ENCODE results near the gene MAP3K6. TPM values are rescaled to one million over a fixed set of nuclear protein-coding genes. Genes with fewer than 3 reads are reported as not detected.

The MAP3K6 gene
- total RNA-seq, 1 donor from 2014 or later, result 88.4 TPM

DNA sequence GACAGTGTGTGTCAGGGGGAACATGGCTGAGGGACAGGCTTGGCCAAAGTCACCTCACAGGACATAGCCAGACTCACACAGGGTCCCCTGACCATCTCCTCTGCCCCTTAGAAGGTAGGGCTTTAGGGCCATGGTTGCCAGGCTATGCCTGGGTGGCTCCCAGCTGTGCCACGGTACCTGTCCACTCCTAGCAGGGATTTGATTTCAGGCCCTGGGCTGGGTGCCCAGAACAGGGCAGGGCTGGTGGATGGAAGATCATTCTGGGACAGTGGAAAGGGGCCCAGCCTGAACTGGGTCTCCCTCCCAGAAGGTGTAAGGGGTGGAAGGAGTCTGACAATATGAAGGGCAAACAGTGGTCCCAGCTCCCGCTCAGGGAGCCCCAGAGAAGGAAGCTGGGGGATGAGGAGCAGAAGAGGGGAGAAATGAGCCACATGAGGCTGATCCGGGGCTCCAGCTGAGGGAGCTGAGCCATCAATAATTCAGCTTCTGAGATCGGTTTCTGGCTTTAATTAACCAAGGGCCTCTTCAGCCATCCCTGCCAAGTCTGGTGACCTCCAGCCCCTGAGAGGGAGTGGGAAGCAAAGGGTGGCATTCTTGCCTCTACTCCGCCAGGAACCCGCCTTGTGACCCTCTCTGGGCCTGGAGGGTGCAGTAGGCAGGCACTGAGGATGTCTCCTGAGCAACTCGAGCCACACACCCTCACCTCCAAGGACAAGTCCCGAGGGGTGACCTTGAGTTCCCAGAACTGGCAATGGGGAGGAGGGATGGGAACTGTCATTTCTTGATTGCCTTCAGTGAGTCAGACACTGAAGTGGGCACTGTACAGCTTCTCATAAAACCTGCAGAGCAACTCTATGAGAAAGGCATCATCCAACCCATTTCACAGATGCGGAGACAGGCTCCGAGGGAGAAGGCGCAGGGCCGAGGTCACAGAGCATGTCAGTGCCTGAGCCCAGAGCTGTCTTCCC is 14.3 kb upstream of the MAP3K6 start:
- no peak for DNase-seq (ENCODE audit: low spot score)
- peak; percentile 38 for ATAC-seq
- intact Hi-C loops (cut with DNase I), result no loop called here

DNA sequence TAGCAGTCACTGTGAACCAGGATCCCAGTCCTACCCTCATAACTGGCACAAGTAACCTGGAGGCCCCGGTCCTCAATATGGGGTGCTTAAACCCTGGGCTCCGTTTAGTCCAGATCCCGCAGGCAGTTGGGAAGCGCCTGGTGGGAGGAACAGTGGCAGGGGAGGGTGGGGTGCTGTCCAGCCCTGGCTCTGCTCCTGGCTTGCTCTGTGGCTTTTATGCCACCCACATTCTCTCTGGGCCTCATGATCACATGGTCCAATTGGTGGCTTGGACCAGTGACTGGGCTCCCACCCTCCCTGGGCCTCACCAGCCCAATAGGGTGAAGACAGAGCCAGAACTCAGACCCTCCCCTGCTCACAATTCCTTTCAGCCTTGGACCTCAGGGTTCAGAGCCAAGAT is 13.5 kb upstream of the MAP3K6 start:
- DNase-seq (ENCODE audit: low spot score), result no peak
- peak; percentile 43 for ATAC-seq
- intact Hi-C loops (cut with DNase I), result no loop called here

DNA sequence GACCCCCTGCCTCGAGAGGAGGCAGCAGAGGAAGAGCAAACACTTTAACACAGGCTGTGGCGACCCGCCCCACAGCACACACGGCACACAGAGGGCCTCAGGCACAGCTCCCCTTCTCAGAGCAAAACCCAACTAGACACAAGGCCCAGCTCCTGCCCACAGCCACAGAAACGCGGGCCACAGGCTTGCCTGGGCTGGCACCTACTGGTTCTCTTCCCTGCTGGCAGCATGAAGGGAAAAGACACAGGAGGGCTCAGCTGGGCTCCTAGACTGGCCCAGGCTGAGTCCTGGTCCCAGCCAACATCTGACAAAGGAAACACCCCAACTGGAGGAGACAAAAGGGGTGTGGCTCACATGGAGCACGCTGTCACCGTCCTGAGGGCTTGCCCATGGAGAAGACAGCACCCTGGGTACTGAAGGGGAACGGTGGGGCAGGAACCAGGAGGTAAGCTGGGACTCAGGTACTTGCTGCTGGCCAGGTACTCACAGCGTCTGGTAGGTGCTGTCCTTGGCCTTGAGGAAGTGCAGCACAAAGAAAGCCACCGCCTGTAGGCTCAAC is 12.9 kb upstream of the MAP3K6 start:
- DNase-seq (ENCODE audit: low spot score) (no peak), ATAC-seq (no peak)
- intact Hi-C loops (cut with DNase I), result no loop called here

DNA sequence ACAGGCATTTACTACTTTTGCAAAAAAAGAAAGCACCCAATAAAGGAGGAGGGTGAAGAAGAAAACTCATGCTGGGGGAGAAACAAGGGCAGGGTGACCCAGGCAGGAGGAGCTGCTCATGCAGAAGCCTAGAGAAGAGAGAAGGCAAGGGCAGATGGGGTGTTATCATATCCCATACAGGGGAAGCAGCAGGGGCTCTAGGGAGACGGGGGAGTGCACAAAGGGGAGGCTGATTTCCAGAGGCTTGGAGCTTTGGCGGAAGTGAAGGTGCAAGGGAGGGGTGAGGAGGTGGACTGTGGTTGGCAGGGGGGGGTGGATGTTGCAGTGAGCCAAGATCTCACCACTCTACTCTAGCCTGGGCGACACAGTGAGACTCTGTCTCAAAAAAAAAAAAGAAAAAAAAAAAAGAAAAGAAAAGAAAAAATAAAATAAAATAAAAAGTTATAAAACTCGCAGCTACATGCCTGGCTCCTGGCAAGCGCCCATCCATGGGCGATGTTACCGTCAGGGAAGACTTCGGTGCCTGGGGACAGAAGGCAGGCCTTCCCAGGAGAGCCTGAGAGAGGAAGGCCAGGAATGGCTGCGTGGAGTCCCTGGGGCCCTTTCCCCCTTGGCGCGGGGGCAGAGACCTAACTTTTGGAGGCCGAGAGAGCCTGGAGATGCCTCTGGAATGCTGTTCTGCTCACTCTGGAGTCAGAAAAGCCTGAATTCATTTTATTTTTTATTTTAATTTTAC is 11.2 kb upstream of the MAP3K6 start:
- intact Hi-C loops (cut with DNase I), result no loop called here
- ATAC-seq, result no peak
- no peak for DNase-seq (ENCODE audit: low spot score)

DNA sequence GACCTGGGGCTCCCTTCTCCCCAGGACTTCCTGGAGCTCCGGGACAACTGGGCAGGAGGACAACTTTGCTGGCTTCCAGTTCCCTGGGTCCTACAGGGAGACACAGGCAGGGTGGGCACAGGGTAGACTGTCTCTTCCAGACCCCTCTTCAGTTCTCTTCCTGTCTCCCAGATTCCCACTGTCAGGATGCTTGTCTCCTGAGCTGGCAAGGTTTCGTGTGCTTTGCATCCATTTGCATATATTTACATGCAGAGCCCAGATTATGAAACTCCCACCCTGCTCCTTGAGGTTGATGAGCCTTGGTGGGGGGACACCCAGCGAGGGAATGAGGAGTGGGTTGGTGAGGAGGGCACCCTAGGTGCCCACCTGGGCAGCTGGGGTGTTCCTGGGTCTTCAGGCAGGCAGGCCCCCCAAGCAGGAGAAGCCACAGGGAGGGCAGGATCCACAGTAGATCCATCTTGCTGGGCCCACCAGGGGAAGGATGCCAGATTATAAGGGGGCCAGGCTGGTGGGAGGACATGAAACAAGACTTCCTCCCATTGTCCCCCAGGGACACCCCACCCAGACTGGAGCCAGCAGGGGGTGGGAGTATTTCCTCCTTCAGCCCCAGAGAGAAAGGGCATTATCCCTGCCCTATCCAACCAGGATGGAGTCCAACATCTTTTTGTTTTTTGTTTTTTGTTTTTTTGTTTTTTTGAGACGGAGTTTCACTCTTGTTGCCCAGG is 7.8 kb upstream of the MAP3K6 start, which contains the start of gene FCN3:
Gene FCN3, minus strand, starts transcription at position 463 of the 725 bp plus-strand sequence. Its CDS starts 6 bp downstream, at position 457.
- DNase-seq (ENCODE audit: low spot score) (no peak), ATAC-seq (no peak)
- intact Hi-C loops (cut with DNase I), result no loop called here

DNA sequence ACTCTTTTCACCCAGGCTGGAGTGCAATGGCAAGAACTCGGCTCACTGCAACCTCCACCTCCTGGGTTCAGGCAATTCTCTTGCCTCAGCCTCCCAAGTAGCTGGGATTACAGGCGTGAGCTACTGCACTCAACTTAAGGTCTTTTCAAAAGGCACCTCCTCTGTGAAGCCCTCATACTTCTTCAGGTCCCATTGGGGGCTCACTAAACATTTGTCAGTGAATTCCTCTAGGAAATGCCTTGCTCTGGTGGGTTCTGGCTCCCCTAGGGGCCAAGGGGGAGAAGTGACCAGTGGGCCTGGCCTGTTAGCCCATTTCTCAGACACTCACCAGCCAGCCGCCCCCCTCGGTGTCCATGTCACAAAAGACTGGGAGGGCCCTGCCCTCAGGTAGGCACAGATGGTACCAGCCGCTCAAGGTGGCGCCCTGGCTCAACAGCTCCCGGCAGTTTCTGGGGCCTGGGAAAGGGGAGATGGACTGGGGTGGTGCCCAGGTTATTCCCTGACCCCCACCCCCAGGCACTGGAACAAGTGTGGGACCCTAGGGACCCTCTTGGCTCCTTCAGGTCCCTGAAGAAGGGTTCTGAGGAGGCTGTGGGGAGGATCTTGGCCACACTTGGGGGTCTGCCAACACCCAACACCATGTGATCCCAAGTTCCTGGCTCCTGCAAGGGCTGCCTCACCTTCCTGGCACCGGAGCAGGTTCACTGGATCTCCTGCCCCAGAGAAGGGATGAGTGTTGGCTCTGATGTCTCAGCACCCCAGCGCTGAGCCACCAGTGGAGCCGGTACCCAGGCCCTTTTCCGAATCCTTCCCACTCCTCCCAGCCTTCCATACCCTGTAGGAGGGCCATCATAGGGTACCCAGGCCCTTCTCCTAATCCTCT is 6.3 kb upstream of the MAP3K6 start:
- DNase-seq (ENCODE audit: low spot score) (no peak), ATAC-seq (no peak)
- intact Hi-C loops (cut with DNase I), result no loop called here

DNA sequence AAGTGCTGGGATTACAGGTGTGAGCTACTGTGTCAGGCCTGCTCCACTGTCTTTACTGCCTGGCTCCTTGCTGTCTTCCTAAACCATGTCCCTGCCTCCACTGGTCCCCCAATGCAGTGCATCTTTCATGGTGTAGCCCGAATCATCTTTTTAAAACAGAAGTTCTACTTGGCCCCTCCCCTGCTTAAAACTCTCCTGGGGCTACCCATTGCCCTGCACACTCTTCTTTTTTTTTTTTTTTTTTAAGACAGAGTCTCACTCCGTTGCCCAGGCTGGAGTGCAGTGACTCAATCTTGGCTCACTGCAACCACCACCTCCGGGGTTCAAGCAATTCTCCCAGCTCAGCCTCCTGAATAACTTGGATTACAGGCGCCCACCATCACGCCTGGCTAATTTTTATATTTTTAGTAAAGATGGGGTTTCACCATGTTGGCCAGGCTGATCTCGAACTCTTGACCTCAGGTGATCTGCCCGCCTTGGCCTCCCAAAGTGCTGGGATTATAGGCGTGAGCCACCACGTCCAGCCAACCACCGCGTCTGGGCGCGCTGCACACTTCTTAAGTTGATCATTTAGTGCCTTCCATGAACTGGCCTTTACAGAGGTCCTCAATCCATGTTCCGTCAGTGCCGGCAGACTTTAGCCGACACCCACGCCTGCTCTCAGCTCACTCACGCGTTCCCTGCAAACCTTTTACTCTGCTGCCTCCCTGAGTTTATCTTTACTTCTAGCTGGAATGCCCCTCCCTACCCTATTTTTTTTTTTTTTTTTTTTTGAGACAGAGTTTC is 5.5 kb upstream of the MAP3K6 start:
- ATAC-seq (no peak), DNase-seq (ENCODE audit: low spot score) (no peak)
- intact Hi-C loops (cut with DNase I), result no loop called here

DNA sequence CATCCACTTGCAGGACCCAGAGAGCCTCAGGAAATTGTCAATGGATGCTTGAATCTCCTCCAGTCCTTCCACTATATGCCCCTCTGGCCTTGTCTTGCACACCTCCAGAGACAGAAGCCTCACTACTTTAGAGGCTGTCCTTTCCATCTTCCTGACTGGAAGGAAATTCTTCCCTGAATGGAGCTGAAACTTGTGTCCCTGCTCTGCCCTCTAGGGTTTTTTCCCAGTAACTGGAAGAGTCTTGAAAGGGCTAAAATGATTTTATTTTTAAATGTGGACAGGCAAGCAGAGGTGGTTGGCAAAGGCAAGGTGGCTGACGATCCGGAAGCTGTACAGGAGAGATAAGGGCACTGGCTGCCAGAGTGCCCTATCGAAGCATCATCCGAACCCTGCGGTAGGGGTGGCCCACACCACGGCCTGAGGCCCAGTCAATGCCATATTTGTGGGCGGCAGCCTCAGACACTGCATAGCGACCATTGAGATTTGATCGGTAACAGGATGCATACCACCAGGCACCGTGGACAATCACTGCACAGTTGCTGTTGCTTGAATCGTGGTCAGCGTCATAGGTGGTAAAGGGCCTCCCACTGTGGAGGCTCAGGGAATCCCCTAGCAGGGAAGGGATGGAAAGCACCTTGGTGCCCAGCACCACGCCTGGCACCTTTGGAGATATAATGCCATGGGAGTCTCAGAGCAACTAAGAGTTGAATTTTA is 2.3 kb upstream of the MAP3K6 start:
- no peak for DNase-seq (ENCODE audit: low spot score)
- intact Hi-C loops (cut with DNase I), result no loop called here
- ATAC-seq, result no peak

DNA sequence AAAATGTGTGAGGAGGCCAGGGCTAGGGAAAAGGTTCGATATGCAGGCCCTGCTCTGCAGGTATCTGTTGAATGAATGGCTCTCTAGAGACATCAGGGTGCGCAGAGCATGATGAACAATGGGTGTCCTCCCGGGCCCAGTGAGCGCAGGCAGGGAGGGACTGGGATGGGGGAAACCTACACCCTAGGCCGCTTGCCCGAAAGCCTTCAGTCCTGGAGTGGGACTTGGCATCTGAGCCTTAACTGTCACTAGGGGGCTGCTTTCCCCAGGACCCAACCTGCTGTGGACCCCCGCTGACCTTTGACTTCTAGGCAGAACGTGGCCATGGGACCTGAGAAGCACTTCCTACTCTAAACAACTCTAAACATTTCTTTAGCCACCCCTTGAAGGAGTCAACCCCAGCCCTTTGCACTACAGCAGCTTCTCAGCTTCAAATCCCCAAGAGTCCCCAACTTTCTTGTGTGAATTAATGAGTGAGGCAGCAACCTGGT is 444 bp upstream of the MAP3K6 start:
- ATAC-seq, result no peak
- intact Hi-C loops (cut with DNase I), result no loop called here
- DNase-seq (ENCODE audit: low spot score), result no peak

DNA sequence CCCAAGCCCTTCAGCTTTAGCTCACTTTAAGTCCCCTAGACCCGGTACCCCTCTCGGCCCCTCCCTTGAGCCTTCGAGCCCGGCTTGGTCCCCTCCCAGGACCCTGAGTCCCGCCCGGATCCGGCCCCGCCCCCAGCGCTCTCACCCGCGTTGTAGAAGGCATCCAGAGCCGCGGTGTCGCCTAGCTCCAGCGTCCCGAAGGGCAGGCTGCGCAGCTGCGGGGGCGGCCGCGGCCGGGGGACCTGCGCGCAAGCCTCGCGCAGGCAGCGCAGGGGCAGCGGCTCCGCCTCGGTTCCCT is 699 bp downstream of the MAP3K6 start:
- ATAC-seq, result peak; percentile 65

DNA sequence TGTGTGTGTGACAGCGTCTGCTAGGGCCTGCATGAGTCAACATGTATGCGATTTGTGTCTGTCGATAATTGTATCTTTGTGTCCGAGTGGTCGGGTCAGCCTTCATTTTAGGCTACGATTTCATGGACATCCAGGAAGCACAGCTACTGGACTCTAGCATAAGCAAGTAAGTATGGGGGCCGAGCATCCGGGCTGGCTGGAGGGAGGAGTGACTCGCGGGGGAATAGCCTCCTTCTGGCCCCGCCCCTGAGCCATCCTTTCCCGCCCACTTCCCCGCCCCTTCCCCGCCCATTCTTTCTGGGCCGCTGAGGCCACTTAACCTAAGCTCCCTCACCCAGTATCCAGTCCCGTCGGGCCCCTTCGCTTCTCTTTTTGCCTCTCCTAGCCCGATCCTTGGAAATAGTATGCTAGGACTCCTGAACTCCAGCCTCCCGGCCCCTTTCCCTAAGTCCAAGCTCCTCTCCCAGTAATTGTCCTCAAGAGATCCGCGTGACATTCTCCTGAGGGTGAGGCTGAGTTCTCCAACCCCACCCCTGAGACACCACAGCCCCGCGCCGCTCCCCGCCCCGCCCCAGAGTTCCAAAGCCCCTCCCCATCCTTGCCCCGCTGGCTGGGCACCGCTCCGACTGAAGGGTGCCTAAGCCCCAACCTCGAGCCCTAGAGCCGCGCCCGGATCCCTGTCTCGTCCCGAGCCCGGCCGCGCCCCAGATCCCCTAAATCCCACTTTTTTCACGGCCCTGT is 1.2 kb downstream of the MAP3K6 start:
- peak; percentile 95 for DNase-seq (ENCODE audit: low spot score)
- peak; percentile 88 for ATAC-seq
- intact Hi-C loops (cut with DNase I), result no loop called here

More for the DNA sequence above, 699 bp downstream of the MAP3K6 start:
- intact Hi-C loops (cut with DNase I), result no loop called here
- DNase-seq (ENCODE audit: low spot score), result peak; percentile 93

DNA sequence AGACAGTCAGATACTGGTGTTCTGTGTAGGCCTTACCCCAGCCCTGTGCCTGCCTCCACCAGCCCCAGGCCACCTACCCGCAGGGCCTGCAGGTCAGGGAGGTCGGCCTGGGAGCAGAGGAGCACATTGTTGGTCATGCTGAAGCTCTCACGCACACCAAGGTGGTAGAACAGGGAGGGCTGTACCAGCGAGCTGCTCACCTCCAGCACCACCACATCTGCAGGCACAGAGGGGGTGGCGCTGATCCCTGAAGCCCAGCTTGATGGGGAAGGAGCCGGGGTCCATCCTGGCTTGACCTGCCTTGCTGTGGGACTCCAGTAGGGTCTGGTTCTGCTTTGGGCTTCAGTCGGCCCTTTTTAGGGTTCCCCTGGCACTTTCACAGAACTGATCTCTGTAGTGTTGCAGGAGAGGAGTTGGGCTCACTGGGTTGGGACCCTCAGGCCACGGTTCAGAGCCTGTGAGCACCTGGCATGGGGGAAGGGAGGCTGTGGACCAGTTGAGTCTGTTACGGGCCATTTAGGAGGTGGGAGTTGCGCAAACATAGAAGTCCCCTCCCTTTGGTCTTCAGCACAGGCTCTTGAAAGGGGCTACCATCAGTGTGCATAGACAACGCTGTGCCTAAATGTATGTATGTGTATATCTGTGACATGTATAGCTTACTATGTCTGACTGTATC is 1.9 kb downstream of the MAP3K6 start:
- DNase-seq (ENCODE audit: low spot score), result no peak
- intact Hi-C loops (cut with DNase I), result no loop called here
- no peak for ATAC-seq

DNA sequence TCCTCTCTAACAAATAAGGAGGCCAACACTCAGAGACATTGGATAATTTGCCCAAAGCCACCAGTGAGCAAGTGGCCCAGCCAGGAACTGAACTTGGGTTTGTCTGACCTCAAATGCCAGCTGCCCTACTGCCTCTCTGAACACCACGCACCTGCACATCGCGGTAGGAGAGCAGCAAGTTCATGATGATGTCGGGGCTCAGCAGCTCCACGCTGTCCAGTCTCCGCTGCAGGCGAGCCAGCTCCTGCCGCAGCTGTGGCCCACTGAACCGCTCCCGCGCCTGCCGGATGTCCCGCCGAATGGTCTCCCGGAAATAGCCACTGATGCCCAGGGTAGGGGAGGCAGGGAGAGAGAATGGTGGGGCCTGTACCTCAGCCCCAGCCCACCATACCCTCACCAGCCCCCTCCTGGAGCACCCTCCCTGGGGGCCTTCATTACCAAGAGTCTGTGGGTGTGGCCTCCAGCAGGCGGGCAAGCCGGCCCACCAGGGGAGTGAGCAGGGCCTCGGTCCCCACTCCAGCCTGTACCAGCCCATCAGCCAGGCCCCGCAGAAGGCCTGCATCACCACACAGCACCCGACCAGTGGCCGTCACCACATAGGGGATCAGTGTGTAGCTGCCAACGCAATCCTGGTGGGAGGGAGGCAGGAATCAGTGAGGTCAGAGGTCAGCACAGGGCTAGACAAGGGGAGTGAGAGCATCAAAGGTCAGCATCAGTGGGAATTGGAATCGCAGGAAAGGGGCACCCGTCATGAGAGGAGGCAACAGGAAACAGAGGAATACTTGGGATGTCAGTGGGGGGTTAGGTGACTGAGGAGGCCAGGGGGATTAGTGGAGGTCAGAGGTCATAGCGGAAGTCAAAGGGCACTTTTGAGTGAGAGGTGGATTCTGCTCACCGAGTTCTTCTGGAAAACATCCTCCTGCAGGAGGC is 2.7 kb downstream of the MAP3K6 start:
- DNase-seq (ENCODE audit: low spot score) (no peak), ATAC-seq (no peak)
- intact Hi-C loops (cut with DNase I), result no loop called here

DNA sequence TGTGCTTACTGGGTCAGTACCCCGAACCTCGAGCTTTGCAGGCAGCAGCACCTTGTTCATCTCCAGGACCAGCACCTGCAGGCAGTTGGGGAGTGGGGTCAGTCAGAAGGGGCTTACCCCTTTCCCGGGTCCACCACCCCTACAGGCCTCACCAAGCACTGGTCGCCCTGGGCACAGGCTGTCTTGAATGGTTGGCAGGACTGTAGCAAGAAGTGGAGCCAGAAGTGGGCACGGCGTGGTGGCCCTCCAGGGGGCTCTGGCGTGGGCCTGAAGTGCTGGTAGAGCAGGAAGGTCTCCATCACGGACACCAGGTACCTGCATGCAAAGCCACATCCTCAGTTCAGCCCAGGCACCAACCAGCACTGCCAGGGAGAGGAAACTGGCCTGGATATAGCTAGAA is 5.2 kb downstream of the MAP3K6 start:
- no peak for ATAC-seq
- intact Hi-C loops (cut with DNase I), result no loop called here
- no peak for DNase-seq (ENCODE audit: low spot score)

DNA sequence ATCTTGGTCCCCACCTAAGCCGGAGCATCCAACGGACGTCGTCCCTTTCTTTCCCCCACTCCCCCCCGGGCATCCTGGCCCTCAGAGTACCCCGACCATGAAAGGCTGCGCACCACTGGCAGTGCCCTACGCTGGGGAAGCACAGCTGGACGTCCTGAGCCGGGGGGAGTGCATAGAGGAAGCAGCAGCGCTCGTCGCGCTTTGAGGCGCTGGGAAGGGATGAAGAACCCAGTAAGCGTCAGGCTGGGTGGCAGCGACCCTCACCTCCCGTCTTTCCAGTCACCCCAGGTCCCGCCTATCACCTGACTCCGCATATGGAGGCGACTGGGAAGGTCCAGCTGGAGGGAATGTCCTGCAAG is 5.7 kb downstream of the MAP3K6 start:
- DNase-seq (ENCODE audit: low spot score), result no peak
- intact Hi-C loops (cut with DNase I), result no loop called here
- ATAC-seq, result no peak

All from sciatic nerve (tissue), 2 donors.